Upper lobe of right lung (tissue), 1 donor: Measurements from ENCODE around the gene KIAA0319L. TPM values are rescaled to one million over a fixed set of nuclear protein-coding genes. Genes with fewer than 3 reads are reported as not detected.
A peak's percentile ranks its signal among the peaks of the same experiment; 100 is the strongest.
"Not testable (repeated sequence)": the region's sequence is repeated elsewhere in the genome, so short reads cannot be mapped to it uniquely, and the experiment has no call there.

Experiments
- ATAC-seq: fragments of 200-7000 bp; cut with Tn5 transposase; one replicate; pipeline ENCODE4 v1.9.1; 2020; ENCODE audit warnings: mild to moderate bottlenecking, moderate library complexity
- DNase-seq: peaks from one replicate; pipeline ENCODE4 v3.0.0-alpha.2; 2020
- H3K27ac ChIP-seq: fragments of 200-600 bp; one replicate; pipeline ENCODE4 v1.8.0; 2022
- H3K27me3 ChIP-seq: fragments of 200-600 bp; one replicate; pipeline ENCODE4 v1.8.0; 2022; ENCODE audit warnings: mild to moderate bottlenecking
- H3K36me3 ChIP-seq: fragments of 200-600 bp; one replicate; pipeline ENCODE4 v1.8.0; 2022
- H3K4me1 ChIP-seq: fragments of 200-600 bp; one replicate; pipeline ENCODE4 v1.8.0; 2022
- H3K4me3 ChIP-seq: fragments of 200-600 bp; one replicate; pipeline ENCODE4 v1.8.0; 2022; ENCODE audit warnings: mild to moderate bottlenecking
- H3K9me3 ChIP-seq: fragments of 200-600 bp; one replicate; pipeline ENCODE4 v1.8.0; 2022
- CTCF ChIP-seq: fragments of 200-600 bp; IDR thresholded peaks from one replicate; pipeline ENCODE4 v1.8.0; 2022; ENCODE audit warnings: antibody characterized with exemption
- intact Hi-C: fragments of 100-400 bp; cut with DNase I; formaldehyde crosslinking; loops from one replicate; pipeline ENCODE4 v1.11.0; 2022
- total RNA-seq: library from RNA; stranded (reverse); fragmentation: NEBNext Ultra II Directional; extraction: Animal tissue kit (Norgen Biotek cat#: 25700); gene quantifications from one replicate; pipeline ENCODE4 v1.2.1, GENCODE V29; 2021
- donor health status: DM: no; HTN: yes; CAD: no; lungs with severe emphysema.

KIAA0319L gene
- total RNA-seq, 1 donor from 2014 or later = 87.7 TPM

GRCh38 chr1:35577071-35577998 is 20.1 kb upstream of the KIAA0319L start:
- H3K4me3 ChIP-seq = peak overlapping the region; percentile 52
- ATAC-seq (peak; percentile 64), DNase-seq (peak; percentile 79)
- TF ChIP-seq CTCF = no peak
- H3K4me1 ChIP-seq = peaks cover 8% of the 10 kb centered on the region
- peak overlapping the region; percentile 60 for H3K27ac ChIP-seq
- peaks cover 5% of the 10 kb centered on the region for H3K27me3 ChIP-seq
- no peaks in the 10 kb centered on the region for H3K9me3 ChIP-seq
- intact Hi-C loops = no loop called here
- H3K36me3 ChIP-seq = no peaks in the 10 kb centered on the region

- H3K9me3 ChIP-seq, H3K27ac ChIP-seq, intact Hi-C loops, H3K36me3 ChIP-seq, ATAC-seq, H3K27me3 ChIP-seq, H3K4me1 ChIP-seq: not testable (repeated sequence)
- H3K4me3 ChIP-seq = peak overlapping the region; percentile 52
- peak; percentile 63 for DNase-seq
These were observed 19.5 kb upstream of the KIAA0319L start for GRCh38 chr1:35576766-35577070.

- DNase-seq (peak; percentile 69), ATAC-seq (peak; percentile 14)
- TF ChIP-seq CTCF = no peak
- H3K4me3 ChIP-seq = peak overlapping the region; percentile 52
- peaks cover 5% of the 10 kb centered on the region for H3K27me3 ChIP-seq
- intact Hi-C loops = no loop called here
- H3K4me1 ChIP-seq = peaks cover 8% of the 10 kb centered on the region
- no peak overlapping the region for H3K27ac ChIP-seq
- H3K36me3 ChIP-seq = no peaks in the 10 kb centered on the region
- no peaks in the 10 kb centered on the region for H3K9me3 ChIP-seq
These were observed 19.0 kb upstream of the KIAA0319L start for GRCh38 chr1:35576061-35576765.

- Histone ChIP-seq H3K4me3 (no peak overlapping the region), H3K4me1 (peaks cover 8% of the 10 kb centered on the region), H3K36me3 (no peaks in the 10 kb centered on the region), H3K27ac (no peak overlapping the region), H3K9me3 (no peaks in the 10 kb centered on the region), H3K27me3 (peaks cover 5% of the 10 kb centered on the region)
- ATAC-seq (no peak), DNase-seq (no peak)
- TF ChIP-seq CTCF = no peak
- intact Hi-C loops = no loop called here
These were observed 18.3 kb upstream of the KIAA0319L start for GRCh38 chr1:35575416-35575958.

GRCh38 chr1:35574655-35575415 is 17.6 kb upstream of the KIAA0319L start:
- Histone ChIP-seq H3K36me3 (no peaks in the 10 kb centered on the region), H3K4me3 (no peak overlapping the region), H3K9me3 (no peaks in the 10 kb centered on the region), H3K27me3 (peaks cover 5% of the 10 kb centered on the region), H3K4me1 (peaks cover 8% of the 10 kb centered on the region), H3K27ac (no peak overlapping the region)
- DNase-seq (peak; percentile 68), ATAC-seq (peak; percentile 20)
- intact Hi-C loops = no loop called here
- no peak for TF ChIP-seq CTCF
